NCI-H1048 (cell line): ENCODE data around the gene DDI2.

Experiments used
- DNase-seq: peaks from one replicate; lab custom pipeline; 2025; lab: John Stamatoyannopoulos, UW

The DDI2 gene

DNA sequence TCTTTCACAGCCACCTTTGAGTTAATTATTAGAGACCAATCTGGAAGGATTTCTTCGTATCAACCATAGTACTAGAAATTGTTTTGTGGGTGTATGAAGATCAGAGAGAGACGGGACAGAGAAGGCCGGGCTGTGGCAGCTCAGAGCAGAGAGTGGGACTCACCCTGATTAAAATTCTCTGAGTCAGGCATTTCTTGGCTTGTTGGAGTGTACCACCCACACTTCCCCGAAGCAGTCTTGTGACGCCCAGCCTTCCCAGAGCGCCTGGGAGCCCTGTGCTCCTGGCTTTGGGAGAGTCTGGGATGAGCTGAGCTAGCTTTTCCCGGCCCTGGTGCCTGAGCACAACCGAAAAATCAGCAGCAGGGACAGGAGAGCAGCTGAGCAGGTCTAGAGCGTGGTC lies 86.3 kb downstream of the DDI2 start:
- no peak for DNase-seq

DNA sequence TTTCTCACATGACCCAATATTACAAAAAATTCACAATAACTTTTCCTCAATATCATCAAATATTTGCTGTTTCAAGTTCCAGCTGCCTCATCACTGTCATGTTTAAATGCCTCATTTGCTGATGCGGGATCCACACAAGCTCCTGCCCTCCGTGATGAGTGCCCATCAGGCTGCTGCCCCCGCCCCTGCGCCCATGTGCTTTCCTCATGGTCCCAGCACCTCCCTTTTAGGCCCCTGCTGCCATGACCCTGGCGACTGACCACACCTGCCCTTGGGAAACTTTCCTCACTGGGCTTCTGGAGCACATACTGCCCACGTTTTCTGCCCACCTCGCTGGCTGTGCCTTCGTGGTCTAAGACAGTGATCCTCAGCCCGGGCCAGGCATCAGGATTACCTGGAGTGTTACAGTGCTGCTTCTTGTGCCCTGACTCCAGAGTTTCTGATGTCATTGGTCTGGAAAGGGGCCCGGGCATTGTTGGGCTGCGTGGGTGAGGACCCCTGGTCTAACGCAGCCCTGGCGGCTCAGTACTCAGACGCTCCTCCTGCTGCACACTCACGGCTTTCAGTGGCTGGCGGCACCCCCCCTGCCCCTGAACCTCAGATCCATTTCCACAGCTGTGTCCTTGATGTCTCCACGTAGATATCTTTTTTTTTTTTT lies 87.4 kb downstream of the DDI2 start:
- DNase-seq = no peak

DNA sequence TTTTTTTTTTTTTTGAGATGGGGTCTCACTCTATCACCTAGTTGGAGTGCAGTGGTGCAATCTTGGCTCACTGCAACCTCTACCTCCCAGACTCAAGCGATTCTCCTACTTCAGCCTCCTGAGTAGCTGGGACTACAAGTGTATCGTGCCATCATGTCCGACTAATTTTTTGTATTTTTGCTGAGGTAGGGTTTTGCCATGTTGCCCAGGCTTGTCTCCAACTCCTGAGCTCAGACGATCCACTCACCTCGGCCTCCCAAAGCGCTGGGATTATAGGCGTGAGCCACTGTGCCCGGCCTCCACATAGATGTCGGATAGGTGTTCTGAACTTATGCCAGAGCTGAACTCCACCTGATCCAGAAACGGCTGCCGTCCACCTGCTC lies 87.9 kb downstream of the DDI2 start:
- no peak for DNase-seq

DNA sequence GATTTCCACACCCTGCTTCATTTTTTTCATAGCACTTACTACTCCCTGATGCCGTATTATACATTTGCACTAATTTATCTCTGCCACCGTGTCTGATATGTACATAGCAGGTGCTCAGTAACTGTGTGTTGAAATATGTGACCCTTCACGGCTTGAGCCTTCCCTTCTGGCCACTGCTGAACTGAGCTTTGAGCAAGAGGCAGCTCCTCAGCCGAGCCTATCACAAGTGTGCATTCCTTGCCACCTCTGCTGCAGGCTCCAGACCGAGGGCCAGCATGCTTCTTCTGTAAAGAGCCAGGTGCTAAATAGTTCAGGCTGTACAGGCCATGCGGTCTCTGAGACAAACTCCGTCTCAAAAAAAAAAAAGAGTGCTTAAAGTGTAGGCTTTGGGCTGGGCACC lies 89.5 kb downstream of the DDI2 start:
- no peak for DNase-seq

DNA sequence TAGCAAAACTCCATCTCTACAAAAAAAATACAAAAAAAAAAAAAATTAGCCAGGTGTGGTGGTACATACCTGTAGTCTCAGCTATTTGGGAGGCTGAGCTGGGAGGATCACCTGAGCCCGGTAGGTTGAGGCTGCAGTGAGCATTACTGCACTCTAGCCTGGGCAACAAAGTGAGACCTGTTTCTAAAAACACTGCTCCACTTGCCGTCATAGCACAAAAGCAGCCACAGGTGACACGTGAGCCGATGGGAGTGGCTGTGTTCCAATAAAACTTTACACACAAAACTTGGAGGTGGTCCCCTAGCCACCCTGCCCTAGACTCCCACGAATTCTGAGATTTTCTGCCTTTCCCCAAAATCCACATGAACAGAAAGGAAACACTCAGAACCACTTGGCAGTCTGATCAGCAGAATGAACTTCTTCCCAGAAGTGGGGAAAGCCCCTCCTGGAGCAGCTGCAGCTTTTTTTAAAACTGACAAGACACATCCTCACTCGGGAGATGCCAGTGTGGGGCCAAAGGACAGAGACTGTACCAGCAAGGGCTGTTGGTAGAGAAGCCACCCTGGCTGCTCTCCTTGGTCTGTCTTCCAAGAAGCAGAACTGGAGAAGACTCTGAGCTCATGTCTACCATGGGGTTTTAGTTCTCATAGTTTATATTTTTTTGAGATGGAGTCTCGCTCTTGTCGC lies 90.1 kb downstream of the DDI2 start:
- DNase-seq = no peak

DNA sequence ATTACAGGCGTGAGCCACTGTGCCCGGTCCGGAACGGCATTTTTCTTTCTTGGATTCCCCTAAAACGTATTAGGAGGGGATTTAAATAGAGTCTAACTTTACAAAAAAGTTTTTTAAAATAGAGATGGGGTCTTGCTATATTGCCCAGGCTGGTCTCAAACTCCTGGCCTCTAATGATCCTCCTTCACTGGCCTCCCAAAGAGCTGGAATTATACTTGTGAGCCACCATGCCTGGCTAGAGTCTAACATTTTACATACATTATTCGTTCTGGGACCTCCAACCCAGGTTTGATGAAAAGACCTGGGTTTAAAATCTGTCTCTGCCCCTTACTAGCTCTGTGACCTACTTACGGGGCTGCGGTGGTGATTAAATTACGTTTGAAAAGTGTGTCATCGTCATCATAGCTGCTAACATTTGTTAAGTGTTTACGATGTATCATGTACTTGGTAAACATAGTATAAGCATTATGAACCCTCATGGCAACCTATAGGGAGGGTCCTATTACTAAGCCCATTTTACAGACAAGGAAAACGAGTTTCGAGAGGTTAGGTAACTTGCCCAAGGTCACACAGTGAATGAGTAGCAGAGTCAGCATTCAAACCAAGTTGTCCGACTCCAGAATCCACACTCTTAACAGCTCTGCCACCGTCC lies 91.4 kb downstream of the DDI2 start:
- DNase-seq = no peak

DNA sequence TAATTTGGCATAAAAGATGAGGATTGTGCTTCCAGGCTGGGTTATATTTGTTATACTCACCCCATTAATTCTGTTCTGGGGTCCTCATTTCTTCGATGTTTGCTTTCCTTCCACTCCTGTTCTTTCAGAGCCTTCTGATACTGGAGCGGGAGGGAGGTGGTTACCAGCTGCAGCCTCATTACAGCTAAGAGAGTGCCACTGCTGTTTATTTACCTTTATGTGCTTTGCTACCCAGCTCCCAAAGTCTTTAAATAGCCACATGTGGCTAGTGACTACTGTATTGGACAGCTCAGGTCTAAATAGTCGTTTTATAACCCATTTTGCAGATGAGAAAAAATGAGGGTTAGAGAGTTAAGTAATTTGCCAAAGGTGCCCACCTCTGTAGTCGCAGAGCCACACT lies 92.0 kb downstream of the DDI2 start:
- DNase-seq = no peak

DNA sequence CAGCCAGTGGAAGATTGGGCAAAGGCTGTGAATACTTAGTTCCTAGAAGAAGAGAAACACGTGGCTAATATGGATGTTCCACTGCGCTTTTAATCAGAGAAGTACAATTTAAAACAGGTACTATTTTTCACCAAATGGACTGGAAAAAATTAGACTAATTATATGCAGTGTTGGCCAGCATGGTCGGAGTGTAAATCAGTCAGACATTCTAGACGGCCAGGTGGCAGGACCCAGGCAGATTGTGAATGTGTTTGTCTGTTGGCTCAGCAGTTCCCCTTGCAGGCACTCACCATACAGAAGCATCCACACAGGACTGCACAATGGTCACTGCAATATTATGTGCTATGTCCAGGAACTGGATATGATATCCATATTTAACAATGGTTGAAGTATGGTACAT lies 94.9 kb downstream of the DDI2 start:
- no peak for DNase-seq

DNA sequence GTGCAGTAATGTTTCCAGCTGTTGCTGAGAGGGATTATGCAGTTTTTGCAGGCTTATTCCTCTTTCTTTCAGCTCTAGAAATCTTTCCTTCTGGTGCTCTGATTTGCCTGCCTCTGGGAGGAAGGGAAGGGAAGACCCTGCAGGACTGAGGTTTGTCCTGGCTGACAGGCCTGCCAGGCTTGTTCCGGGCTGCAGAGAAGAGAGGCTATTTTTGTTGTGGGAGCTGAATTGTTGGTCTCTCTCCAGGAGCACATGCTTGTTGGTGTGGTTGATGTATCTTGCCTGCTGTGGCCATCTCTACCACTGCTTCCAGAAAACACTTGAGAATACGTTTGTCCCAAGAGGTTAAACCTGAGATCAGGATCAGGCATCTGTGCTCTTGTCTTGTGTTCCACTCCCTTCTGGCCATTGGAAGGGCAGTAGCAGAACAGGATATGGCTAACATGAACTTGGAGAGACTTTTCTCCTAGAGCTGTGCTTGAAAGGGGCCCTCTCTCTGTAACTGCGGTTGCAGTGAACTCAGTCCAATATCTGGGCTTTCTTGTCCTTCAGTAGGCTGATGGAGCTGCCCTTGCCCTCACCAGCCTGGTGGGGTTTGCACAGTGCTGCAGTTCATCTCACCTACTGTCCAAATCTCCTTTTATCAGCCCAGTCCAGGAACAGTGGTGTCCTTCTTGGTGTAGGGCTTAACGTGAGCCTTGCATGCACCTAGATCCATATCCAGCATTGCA lies 97.3 kb downstream of the DDI2 start:
- no peak for DNase-seq

DNA sequence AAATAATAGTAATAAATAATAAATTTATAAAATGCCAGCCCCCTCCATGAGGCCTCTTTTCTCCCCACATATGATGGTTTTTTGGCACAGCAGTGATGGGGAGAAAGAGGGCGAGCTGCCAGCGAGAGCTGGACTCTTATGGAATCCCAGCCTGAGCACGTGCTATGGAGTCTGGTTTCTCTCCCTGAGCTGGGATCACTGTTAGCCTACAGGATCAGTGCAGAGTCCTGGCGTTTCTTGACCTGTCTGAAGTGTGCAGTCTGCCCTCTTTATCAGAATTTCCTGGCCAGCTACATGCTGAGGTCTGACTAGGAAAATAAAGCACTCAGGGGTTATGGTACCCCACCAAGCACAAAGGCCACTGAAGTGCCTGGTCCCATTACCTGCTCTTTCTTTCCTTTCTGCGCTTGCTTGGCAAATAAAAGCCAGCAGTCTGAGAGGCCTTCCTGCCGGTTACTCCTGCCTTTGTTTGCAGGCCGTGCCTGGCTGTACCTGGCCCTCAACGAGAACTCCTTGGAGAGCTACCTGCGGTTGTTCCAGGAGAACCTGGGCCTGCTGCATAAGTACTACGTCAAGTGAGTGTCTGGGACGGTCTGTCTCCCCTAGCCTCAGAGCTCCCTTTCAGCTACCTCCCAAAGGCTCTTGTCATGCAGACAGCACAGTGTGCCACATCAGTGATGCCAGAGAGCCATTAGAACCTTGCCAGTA lies 100.3 kb downstream of the DDI2 start:
- no peak for DNase-seq

DNA sequence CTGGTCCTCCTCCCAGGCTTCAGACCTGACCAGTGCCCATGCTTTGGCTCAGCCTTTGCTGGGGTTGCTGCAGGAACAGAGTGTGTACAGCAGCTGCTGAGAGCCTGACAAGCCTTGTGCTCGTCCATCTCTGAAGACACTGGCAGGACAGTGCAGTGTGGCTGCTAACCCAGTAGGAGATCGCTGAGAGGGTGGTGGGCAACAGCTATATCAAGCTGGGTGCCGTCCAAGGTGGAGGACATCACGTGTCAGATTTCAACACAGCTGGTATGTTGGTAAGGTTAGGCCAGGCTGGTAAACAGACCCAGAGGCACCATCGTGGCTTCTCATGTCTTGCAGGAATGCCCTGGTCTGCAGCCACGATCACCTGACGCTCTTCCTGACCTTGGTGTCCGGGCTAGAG lies 100.9 kb downstream of the DDI2 start:
- DNase-seq = no peak
